ENCODE results near the gene USP34.

DNA sequence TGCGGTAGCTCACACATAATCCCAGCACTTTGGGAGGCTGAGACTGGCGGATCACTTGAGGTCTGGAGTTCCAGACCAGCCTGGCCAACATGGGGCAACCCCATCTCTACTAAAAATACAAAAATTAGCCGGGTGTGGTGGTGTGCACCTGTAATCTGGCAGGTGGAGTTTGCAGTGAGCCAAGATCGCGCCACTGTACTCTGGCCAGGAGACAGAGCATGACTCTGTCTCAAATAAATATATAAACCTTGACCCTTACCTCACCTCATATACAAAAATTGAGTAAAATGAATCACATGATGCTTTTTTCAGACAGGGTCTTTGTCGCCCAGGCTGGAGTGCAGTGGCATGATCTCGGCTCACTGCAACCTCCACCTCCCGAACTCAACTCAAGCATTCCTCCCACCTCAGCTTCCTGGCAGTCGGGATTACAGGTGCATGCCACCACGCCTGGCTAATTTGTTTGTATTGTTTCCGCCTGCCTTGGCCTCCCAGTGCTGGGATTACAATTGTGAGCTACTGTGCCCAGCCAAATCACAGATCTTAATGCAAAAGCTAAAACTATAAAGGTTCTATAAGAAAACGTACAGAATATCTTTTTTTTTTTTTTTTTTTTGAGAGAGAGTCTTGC, 42.0 kb upstream of the USP34 start:
- TF ChIP-seq CTCF (IDR thresholded peaks at IDR 0.05; ENCODE audit: control extremely low read depth in 1 of 3, insufficient read depth in 1 of 3, low read depth in 1 of 3, low read length in 3 of 3), result no peak
- no peak for TF ChIP-seq ATF2 (IDR thresholded peaks at IDR 0.05; ENCODE audit: low read length)
- no peak for TF ChIP-seq KDM4A (IDR thresholded peaks at IDR 0.05; ENCODE audit: low read depth, low read length, severe bottlenecking)
- TF ChIP-seq POLR2AphosphoS5 (IDR thresholded peaks at IDR 0.05; ENCODE audit: low read depth, low read length), result no peak
- TF ChIP-seq CHD7 (IDR thresholded peaks at IDR 0.05; ENCODE audit: insufficient replicate concordance, low read length), result no peak
- TF ChIP-seq HDAC2 (IDR thresholded peaks at IDR 0.05; ENCODE audit: borderline replicate concordance in 1 of 2, low read depth in 2 of 2, low read length in 2 of 2), result no peak
- no peak for TF ChIP-seq JUND (IDR thresholded peaks at IDR 0.05; ENCODE audit: low read length)

Data from H1 (cell line).